ENCODE results near the gene DSPP.

Gene DSPP

GRCh38 chr4:87620086-87620485 lies 11.8 kb downstream of the DSPP start:
- no peak for TF ChIP-seq CTCF (IDR thresholded peaks at IDR 0.05; ENCODE audit: insufficient read depth, low read length, missing control alignments)
- CTCF ChIA-PET, result no interaction called here
- POLR2A ChIA-PET, result no interaction called here
- H3K4me3 ChIP-seq (ENCODE audit: low read depth, low read length), result no peak overlapping the region
- no peak for DNase-seq (ENCODE audit: low read depth, low spot score)

- H3K4me3 ChIP-seq (ENCODE audit: low read depth, low read length), result no peak overlapping the region
- ChIA-PET CTCF (interaction anchor here (0.8 kb wide), 1 partner anchor 12 kb away, joined by 3 read pairs; no protein-coding TSS in a partner anchor), POLR2A (no interaction called here)
- no peak for TF ChIP-seq CTCF (IDR thresholded peaks at IDR 0.05; ENCODE audit: insufficient read depth, low read length, missing control alignments)
- DNase-seq (ENCODE audit: low read depth, low spot score), result no peak
Measured at GRCh38 chr4:87620491-87620890, 12.2 kb downstream of the DSPP start.

GRCh38 chr4:87622303-87622702 lies 14.0 kb downstream of the DSPP start:
- TF ChIP-seq CTCF (IDR thresholded peaks at IDR 0.05; ENCODE audit: insufficient read depth, low read length, missing control alignments), result no peak
- no peak overlapping the region for H3K4me3 ChIP-seq (ENCODE audit: low read depth, low read length)
- ChIA-PET CTCF (no interaction called here), POLR2A (no interaction called here)
- no peak for DNase-seq (ENCODE audit: low read depth, low spot score)

- H3K4me3 ChIP-seq (ENCODE audit: low read depth, low read length), result no peak overlapping the region
- ChIA-PET POLR2A (no interaction called here), CTCF (interaction anchor here (1.3 kb wide), 1 partner anchor 214 kb away, joined by 4 read pairs; no protein-coding TSS in a partner anchor)
- TF ChIP-seq CTCF (IDR thresholded peaks at IDR 0.05; ENCODE audit: insufficient read depth, low read length, missing control alignments), result no peak
- no peak for DNase-seq (ENCODE audit: low read depth, low spot score)
Measured at GRCh38 chr4:87624698-87625097, 16.4 kb downstream of the DSPP start.

GRCh38 chr4:87631668-87632067 lies 23.3 kb downstream of the DSPP start:
- TF ChIP-seq CTCF (IDR thresholded peaks at IDR 0.05; ENCODE audit: insufficient read depth, low read length, missing control alignments), result no peak
- POLR2A ChIA-PET, result no interaction called here
- H3K4me3 ChIP-seq (ENCODE audit: low read depth, low read length), result no peak overlapping the region
- DNase-seq (ENCODE audit: low read depth, low spot score), result no peak
- CTCF ChIA-PET, result no interaction called here

- CTCF ChIA-PET, result no interaction called here
- POLR2A ChIA-PET, result no interaction called here
- no peak for TF ChIP-seq CTCF (IDR thresholded peaks at IDR 0.05; ENCODE audit: insufficient read depth, low read length, missing control alignments)
- no peak overlapping the region for H3K4me3 ChIP-seq (ENCODE audit: low read depth, low read length)
- DNase-seq (ENCODE audit: low read depth, low spot score), result no peak
Measured at GRCh38 chr4:87632469-87632868, 24.1 kb downstream of the DSPP start.

All from AG04449 (cell line).